T47D (cell line): Measurements from ENCODE around the gene TOX2.
A peak's percentile ranks its signal among the peaks of the same experiment; 100 is the strongest.

Source experiments
- DNase-seq, 2 experiments: peaks; one replicate each; pipeline versions ENCODE4 v3.0.0 to v3.0.0-alpha.2; 2011 to 2012; ENCODE audit warnings: low read depth in 1 of 2, low spot score in 1 of 2
- JUND ChIP-seq: IDR thresholded peaks from 2 replicates; pipeline ENCODE4 v1.6.1; 2012; ENCODE audit warnings: low read depth
- in situ Hi-C: cut with HindIII; loops from 2 replicates; pipeline ENCODE4 v1.10.0; 2016; ENCODE audit warnings: low sequenced_read_pairs, low pct_unique_long_range_greater_than_20kb

Gene TOX2

GRCh38 chr20:43904827-43905177 is 9.8 kb upstream of the TOX2 start:
- no peak for DNase-seq
- no peak for TF ChIP-seq JUND
- in situ Hi-C loops = no loop called here

- TF ChIP-seq JUND = no peak
- in situ Hi-C loops = no loop called here
Observed at GRCh38 chr20:43906505-43907034, 8.1 kb upstream of the TOX2 start.

GRCh38 chr20:43909211-43909610 is 5.4 kb upstream of the TOX2 start:
- in situ Hi-C loops = no loop called here
- no peak for DNase-seq
- no peak for TF ChIP-seq JUND

More at GRCh38 chr20:43906505-43907034, 8.1 kb upstream of the TOX2 start:
- DNase-seq = no peak

GRCh38 chr20:43909720-43910119 is 4.9 kb upstream of the TOX2 start:
- no peak for DNase-seq
- in situ Hi-C loops = no loop called here
- TF ChIP-seq JUND = no peak

- no peak for DNase-seq
- in situ Hi-C loops = no loop called here
- no peak for TF ChIP-seq JUND
Observed at GRCh38 chr20:43910564-43910963, 4.1 kb upstream of the TOX2 start.

- no peak for TF ChIP-seq JUND
- DNase-seq = peak; percentile 62 to 71
- in situ Hi-C loops = no loop called here
Observed at GRCh38 chr20:43911066-43911465, 3.6 kb upstream of the TOX2 start.

GRCh38 chr20:43913291-43914025 is 1.2 kb upstream of the TOX2 start:
- in situ Hi-C loops = no loop called here
- DNase-seq = no peak
- TF ChIP-seq JUND = no peak

GRCh38 chr20:43915211-43916072 is 790 bp downstream of the TOX2 start:
- in situ Hi-C loops = no loop called here
- DNase-seq = no peak

GRCh38 chr20:43916073-43916880 is 1.6 kb downstream of the TOX2 start:
- in situ Hi-C loops = no loop called here
- TF ChIP-seq JUND = no peak
- DNase-seq = no peak

More at GRCh38 chr20:43915211-43916072, 790 bp downstream of the TOX2 start:
- no peak for TF ChIP-seq JUND

- in situ Hi-C loops = no loop called here
- TF ChIP-seq JUND = no peak
- no peak for DNase-seq
Observed at GRCh38 chr20:43916881-43917371, 2.3 kb downstream of the TOX2 start.

GRCh38 chr20:43917380-43917779 is 2.7 kb downstream of the TOX2 start:
- TF ChIP-seq JUND = no peak

GRCh38 chr20:43919686-43920403 is 5.2 kb downstream of the TOX2 start:
- in situ Hi-C loops = no loop called here
- DNase-seq = peak in 1 of 2 experiments; percentile 33
- no peak for TF ChIP-seq JUND

More at GRCh38 chr20:43917380-43917779, 2.7 kb downstream of the TOX2 start:
- no peak for DNase-seq
- in situ Hi-C loops = no loop called here
